GM18499 (cell line): ENCODE measurements around the gene RAP2A.

ENCODE experiments used
- ATAC-seq: cut with Tn5 transposase; IDR thresholded peaks from one replicate; pipeline ENCODE4 v1.9.1; 2021; ENCODE audit warnings: moderate number of reproducible peaks; ENCODE audit not compliant: insufficient read depth, unreplicated experiment

The RAP2A gene

DNA sequence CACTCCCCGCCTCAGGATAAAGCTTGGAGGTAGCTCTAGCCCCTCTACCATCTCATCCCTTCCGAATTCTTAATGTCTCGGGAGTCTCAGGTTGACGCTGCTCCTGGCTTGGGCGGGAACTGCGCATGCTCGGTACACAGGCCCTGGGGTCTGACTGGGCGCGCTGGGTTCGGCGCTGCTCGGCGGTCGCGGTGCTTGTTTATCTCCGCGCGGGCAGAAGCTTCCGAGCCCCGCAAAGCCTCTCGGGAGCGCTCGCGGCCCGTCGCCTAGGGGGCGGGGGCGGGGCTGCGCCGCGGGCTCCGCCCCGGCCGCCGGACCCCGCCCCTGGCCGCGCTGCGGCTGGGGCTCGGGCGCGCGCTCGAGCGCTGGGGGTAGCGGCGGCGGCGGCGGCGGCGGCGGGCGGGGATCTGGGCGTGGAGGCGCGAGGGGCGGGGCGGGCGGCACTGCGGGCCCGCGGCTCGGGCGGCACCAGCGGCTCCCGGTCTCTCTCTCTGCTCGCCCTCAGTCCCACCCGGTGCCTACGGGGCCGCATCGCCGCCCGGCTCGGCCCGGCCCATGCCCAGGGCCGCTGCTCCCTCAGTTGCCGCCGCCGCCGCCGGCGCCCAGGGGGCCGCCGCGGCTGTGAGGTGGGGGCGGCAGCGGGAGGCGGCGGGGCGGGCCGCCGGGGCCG lies at the start of gene RAP2A:
Gene RAP2A (plus strand): TSS at position 443 of the 670 bp plus-strand sequence. CDS start 302 bp downstream, outside the sequence.
- ATAC-seq = no peak

DNA sequence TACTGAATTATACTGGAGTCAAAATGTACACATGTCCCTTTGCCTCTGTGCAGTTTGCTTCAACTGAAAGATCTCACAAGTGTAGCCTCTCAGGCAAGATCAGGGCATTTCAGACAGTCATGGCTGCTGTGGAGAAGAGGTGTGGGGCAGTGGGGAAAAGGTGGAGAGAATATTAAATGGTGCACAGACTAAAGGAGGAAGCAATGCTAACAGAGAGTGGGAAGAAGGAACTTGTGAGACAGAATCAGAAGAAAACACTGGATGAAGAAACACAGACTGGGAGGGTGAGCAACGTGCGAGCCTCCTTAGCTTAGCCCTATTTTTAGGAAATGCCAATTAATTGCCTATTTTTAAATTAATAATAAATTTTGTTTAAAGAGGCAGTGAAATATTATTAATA lies 49.6 kb upstream of the RAP2A start:
- ATAC-seq = no peak

DNA sequence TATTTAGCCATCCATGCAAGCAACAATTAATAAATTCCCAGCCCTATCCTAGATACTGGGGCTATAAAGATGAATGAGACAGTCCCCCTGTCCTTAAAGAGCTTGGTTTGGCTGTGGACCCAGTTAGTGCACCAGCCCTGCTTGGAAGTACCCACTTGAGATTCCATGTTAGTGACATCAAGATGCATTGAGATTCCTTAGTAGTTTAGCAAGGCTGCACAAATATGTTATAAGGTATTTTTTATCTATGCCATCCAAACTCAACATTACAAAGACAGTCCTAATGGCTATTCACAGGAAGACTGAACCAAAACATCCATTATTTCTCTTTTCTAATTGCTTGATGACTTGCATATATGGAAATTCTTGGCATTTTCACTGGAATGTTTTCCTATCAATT lies 48.8 kb upstream of the RAP2A start:
- ATAC-seq = no peak

DNA sequence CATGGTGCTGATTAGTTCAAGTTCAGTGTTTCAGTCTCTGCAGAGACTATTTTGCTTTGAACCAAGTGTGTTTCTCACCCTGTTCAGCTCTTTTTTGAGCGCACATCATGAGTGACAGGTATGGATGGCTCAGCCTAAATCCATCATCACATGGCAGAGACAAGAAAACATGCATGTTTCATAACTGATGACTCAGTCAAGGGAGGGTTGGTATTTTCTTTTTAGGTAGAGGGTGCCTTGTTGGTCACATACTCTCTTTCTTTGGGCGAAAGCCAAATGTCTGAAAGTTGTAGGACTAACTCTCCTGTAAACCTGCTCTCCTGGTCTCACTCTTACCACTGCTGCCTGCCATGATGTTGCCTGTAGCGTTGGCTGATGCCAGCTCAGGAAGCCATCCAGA lies 48.1 kb upstream of the RAP2A start:
- no peak for ATAC-seq

DNA sequence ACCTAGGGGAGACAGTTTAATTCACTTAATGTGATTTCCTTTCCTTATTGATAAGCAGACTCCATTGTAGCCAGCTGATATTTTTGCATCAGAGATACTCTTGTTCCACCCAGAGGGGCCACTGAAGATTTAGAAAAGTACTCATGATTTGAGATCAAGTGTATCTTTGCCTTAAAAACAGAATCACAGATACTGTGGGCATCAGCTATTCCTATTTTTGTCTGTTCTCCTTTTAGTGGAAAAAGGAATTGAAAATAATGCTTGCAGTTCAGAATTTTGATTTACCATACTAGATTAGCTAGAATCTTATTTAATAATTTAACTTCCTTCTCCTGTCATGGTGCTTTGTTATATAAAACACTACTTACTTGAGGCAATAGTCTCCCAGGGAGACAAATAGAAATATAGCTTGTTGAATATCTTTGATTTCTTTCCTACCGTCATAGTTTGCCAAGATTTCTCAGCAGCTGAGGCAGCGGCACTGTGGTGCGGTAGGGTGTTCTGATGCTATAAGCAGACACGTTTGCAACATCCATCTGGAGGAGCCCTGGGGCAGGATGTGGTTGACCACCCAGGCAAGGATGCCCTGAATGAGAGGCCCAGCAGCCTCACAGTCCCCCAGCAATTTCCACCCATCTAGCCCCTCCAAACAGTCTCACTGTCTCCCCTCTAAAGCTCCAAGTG lies 47.0 kb upstream of the RAP2A start:
- ATAC-seq = no peak

DNA sequence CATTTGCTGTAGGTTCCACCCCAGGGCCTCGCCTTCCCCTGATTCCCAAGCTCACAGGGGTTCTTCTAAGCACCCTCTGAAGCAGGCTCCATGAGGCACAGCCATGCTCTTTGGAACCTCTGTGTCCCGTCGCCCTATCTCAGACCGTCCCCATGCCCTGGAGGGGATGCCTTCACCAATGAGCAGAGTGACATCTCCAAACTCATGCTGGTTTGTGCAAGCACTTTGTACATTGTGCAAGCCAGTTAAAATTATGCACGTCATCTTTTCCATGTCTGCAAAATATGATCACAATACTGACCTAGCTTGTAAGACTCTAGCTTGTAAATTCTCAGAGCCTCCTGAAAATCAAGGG lies 46.5 kb upstream of the RAP2A start:
- no peak for ATAC-seq

DNA sequence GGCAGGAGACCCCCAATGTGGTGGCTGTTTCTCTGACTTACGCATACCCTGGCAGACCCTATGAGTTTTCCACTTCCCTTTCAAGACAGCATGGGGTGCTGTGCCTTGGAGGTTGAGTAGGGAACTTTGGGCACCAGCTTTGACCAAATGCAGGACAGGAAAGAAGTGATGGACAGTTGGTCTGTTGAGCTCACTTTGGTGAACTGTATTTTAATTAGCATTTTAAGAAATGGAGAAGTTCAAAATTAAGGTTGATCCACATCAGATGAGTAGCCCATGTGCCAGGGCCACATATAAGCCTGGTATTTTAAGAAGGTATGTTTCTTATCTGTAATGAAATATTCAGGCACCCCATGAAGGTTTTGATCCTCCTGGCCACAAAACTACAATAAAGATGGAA lies 46.1 kb upstream of the RAP2A start:
- ATAC-seq = no peak

DNA sequence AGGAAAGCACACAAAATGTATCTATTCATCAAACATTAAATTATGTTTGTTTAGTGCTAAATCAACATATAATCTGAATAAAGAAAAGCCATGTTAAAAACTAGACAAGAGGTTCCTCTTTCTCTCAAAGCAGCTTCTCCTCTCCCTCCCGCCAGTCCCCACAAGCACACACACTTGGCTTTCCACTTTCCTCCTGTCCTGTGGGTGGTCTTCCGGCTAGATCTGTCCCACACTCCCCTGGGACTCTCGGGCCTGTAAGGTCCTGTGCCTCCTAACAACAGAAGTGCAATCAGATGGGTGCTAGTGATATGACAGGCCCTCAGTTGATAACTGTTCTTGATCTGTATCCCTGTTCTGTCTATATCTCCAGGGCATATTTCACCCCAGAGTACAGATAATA lies 45.6 kb upstream of the RAP2A start:
- ATAC-seq = no peak

DNA sequence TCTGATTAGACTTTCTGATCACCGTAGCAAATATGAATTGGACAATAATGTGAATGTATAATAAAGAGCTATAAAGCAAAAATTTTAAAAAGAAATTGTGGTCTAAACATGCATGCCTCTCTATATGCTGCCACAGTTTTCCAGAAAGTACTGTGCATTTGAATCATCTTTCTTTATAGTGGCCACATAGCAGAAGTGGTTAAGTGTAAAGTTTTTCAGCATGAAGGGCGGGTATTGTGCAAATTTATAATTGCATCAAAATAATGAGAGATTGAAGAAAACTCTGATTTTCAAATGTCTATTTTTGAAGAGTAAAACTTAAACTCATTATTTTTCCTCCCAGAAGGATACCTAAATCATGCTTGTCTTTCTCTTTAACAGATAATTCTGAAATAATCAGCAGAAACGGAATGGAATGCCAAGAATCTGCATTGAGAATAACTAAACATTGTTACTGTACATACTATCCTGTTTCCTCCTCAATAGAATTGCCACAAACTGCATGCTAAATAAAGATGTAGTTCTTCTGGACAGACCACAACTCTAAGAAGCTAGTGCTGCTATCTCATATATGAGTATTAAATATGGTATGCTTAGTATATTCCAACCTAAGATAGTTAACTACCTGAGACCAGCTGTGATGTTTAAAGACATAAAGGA lies 42.9 kb upstream of the RAP2A start:
- no peak for ATAC-seq

DNA sequence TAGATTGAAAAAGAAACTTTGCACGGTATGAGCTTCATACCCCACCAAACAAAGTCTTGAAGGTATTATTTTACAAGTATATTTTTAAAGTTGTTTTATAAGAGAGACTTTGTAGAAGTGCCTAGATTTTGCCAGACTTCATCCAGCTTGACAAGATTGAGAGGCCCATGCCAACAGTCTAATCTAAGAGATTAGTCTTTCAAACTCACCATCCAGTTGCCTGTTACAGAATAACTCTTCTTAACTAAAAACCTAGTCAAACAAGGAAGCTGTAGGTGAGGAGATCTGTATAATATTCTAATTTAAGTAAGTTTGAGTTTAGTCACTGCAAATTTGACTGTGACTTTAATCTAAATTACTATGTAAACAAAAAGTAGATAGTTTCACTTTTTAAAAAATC lies 41.9 kb upstream of the RAP2A start:
- no peak for ATAC-seq

DNA sequence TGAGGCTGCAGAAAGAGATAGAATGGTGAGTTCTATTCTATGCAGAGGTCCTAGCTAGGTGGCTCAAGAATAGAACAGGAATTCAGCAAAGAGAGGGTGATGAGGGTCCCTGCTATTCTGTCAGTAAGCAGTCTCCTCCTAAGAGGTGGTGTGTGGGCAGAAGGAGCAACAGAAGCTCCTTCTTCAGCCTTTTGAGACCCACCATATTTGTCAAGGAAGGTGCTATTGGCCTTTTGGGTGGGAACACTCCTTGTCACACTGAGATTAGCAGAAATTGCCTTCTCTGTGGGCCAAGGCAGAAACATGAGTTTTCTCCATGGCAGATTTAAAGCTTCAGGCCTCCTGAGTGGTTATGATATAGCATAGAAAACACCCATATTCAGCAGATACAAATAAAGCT lies 39.4 kb upstream of the RAP2A start:
- ATAC-seq = no peak

DNA sequence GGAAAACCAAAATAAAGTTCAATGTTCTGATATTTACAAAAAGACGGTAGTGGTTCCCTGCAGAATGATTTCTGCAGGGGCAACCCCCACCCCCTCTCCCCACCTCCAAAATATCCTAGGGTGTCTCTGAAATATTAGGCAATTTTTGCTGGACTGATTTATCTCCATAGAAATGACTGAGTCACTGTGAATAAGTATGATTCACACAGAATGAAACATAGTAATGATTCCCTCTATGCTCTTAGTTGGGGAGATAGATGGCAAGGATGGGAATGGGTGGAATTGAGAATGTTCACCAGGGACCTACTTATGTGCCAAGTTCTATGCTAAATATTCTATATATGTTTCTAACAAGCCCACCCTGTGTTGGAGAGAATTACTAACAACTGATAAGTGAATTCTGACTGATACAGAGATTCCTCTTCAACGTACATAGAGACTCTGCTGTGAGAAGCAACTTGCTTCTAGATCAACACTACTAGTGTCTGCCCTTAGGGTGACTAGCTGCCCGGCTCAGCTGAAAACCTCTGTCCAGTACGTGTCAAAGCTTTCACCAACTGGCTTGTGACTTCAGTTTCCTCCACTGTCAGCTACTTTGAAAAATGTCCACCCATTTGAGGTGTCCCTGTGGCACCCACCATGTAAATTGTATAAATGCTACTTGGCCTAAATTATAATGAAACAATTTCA lies 38.4 kb upstream of the RAP2A start:
- no peak for ATAC-seq

DNA sequence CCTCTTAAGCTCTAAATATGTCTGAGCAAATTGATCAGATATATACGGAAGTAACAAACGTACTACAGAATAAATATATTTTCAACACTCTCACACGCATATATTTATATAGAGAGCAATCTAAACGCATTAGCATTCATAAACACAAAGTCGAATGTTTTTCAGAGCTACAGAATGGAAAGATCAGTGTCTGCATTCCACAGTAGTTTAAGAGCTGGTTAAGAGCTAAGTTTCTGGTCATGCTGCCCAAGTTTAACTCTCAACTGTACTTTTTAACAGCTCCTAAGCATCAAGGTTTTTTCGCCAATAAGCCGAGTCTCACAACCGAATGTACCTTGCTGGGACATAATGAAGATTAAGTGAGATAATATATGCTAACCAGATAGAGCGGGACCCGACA lies 36.7 kb upstream of the RAP2A start:
- no peak for ATAC-seq

DNA sequence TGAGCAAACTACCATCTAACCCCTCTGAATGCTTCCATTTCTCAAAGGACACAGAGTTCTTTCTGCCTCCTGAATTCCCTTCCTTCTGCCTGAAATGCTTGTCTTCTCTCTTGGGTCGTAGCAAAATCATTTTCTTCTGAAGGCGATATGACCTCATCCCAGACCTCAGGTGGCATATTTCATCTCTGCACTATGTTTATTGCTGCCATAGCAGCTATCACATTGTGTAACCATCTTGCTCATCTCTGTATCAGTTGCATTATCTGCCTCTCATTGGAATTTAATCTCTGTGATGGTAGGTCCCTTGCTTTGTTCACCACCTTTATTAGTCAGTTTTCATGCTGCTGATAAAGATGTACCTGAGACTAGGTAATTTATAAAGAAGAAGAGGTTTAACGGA lies 32.5 kb upstream of the RAP2A start:
- ATAC-seq = no peak

DNA sequence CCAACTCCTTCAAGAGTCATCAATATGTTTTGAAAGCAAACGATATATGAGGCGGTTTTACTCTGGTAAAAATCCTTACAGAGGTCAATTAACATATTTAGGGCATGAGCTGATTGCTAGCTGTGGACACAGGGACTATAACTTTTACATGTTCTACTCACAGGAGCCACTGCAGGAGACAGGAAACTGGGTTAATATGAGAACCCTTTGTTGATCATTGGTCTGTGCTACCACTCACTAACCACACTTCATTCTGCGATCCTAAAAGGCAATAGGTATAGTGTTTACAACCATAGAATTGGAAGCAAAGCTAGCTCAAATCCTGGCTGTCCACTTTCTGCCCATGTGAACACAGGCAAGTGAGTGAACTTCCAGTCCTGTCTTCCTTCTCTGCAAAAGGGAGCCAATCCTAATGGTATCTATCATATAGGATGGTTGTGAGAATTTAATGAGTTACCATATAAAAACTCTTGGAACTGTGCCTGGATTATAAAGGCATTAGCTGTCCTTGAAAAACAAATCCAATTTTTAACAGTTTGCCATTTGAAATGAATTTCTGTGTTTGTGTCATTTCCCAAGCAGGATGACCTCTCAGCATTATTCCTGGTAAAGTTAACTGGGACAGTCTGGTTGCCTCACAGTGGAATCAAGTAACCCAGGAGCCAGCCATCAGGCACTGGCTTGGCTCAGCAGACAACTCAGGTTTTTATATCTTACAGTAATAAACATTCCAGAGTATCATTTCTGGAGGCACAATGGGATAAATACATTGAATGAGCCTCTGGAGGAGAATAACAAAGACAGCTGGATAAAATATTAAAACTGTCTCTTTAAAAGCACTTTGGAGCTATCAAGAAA lies 29.8 kb upstream of the RAP2A start:
- ATAC-seq = no peak

DNA sequence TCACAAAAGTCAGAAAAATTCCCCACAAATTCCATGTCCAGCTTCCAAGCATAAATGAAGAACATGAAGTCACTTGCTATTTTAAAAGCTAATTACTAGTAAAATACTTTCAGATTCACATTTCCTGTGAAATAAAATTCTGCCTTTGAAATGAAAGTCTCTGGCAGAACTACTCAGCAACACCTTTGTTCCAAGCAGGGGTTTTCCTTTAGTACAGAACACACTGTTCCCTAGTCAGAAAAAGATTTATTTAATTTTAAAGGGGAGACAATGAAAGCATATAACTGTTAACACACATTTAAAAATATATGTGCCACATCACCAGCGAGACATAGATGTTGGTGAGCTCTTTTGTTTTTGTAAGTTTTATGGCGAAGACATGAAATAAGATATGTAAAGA lies 26.4 kb upstream of the RAP2A start:
- no peak for ATAC-seq

DNA sequence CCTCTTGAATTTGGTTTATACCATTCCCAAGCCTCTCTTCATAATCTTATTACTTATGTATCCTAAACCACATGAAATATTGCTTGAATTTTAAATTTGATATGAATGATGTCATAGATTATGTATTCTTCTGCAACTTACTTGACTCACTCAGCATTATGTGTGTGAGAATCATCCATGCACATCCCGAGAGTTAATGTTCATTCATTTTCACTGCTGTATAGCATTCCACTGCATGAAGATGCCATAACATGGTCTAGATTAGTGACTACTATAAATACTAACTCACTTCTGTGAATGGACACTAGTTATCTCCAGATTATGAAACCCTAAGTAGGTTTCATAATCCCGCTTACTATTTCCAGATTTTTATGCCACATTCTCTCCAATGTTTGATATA lies 25.0 kb upstream of the RAP2A start:
- no peak for ATAC-seq

DNA sequence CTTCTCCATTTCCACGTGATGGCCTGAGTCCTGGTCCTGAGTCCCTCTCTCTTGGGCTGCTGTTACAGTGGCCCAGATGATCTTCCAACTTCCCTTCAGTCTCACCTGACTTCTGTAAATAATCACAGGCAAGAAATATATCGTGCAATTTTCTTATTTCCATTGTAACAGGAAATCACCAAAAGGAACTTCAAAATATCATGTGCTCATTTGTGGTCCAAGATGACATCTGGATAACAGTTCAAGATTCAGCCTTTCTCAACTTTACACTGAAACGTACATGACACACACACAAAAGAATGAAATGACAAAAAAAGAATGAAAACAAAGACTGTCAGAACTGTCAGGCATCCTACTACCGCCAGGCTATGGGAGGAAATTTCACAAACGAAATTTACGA lies 22.0 kb upstream of the RAP2A start:
- no peak for ATAC-seq

DNA sequence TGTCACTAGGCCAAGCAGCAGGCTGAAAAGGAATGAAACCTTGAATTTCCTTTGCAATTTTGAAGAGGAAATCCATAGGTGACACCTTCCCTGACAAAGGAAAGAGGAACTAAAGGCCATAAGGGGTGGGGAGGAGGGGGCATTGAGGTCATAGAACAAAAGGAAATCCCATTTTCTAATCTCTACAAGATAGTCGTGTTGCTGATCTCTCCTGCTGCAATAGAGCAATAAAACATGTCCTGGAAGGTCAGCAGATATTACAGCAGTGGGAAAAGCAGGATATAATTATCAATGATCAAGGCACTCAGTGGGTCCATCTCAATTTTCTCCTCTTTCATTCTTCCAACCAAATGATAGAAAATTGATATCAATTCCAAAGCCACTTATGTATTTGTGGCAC lies 20.3 kb upstream of the RAP2A start:
- ATAC-seq = no peak

DNA sequence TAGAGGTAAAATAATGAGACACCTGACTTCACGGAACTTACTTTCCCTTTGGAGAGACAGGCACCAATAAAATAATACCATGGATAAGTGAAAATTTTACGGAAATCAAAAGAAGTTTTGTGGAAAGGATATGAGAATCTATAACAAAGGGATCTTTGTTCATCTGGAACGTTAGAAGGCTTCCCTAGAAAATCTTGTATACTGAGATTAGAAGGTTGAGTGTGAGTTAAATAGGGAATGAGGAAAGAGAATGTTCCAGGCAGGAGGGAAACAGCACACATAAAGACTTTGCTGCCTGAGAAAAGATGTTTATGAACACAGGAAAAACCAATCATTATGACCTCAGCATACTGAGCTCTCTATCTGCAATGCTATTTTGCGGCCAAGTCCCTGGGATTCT lies 19.6 kb upstream of the RAP2A start:
- ATAC-seq = no peak
